ENCODE data around the gene EXOC3L4.
A peak's percentile ranks its signal among the peaks of the same experiment; 100 is the strongest.

EXOC3L4 gene

DNA sequence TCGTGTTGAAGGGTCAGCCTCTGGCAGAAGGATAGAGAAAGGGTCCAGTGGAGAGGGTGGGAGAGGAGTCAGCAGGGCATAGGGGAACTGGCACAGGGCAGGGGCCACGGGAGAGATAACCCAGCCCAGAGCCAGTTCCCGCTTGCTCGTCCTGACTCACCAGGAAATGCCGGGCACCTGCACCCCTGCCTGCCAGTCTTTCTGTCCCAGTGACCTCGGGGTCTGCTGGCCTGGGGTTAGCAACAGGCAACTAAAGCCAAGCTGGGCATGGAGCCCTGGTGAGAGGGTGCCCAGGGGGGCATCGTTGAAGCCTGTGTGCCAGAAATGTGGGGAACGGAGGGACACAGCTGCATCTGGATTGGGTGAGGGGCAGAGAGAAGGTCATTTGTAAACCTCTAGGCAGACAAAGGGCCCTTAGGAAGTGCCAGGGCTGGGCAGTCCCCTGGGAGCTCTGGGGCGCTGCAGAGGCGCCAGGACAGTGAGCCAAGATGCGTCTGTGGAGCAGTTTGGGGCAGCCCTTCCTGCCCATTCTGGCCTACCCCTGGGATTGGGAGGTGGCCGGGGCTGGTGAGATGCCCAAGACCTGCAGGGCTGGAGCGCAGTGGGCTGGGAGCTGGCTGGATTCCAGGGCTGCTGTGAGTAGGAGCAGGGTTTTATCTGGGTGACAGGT lies 34.2 kb downstream of the EXOC3L4 start:
- no peak for DNase-seq (ENCODE audit: low read depth)
- no peak overlapping the region for H3K4me3 ChIP-seq (ENCODE audit: low read depth, low read length)
- TF ChIP-seq, protein P1, sequence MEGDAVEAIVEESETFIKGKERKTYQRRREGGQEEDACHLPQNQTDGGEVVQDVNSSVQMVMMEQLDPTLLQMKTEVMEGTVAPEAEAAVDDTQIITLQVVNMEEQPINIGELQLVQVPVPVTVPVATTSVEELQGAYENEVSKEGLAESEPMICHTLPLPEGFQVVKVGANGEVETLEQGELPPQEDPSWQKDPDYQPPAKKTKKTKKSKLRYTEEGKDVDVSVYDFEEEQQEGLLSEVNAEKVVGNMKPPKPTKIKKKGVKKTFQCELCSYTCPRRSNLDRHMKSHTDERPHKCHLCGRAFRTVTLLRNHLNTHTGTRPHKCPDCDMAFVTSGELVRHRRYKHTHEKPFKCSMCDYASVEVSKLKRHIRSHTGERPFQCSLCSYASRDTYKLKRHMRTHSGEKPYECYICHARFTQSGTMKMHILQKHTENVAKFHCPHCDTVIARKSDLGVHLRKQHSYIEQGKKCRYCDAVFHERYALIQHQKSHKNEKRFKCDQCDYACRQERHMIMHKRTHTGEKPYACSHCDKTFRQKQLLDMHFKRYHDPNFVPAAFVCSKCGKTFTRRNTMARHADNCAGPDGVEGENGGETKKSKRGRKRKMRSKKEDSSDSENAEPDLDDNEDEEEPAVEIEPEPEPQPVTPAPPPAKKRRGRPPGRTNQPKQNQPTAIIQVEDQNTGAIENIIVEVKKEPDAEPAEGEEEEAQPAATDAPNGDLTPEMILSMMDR (IDR thresholded peaks at IDR 0.05; ENCODE audit: control insufficient read depth, extremely low read depth, insufficient read depth), result no peak

DNA sequence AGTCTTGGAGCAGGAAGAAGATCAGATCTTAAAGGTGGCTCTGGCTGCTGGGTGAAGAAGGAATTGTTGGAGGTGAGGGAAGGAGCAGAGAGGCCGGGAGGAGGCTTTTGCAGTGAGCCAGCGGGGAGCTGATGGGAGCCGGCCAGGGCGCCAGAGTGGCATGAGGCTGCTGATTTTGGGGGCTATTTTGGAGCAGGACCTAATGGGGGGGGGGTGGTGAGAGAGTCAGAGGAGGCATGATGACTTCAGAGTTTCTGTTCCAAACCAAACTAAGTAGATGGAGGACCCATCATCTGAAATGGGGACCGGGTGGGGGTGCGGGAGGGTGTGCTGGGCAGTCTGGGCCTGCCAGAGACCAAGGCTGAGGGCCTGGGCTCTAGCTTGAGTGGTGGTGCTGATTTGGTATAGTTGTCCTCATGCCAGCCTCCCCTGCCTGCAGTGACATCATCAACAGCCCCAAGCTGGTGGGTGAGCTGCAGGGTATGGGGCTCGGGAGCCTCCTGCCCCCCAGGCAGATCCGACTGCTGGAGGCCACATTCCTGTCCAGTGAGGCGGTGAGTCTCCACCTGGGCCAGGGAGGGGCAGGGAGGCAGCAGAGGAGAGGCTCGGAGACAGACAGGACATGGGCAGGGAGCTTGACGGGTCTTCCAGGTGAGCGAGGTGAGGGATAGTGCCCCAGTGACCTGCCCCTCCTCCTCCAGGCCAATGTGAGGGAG lies 34.9 kb downstream of the EXOC3L4 start:
- H3K4me3 ChIP-seq (ENCODE audit: low read depth, low read length), result no peak overlapping the region
- TF ChIP-seq, protein P1 (IDR thresholded peaks at IDR 0.05; ENCODE audit: control insufficient read depth, extremely low read depth, insufficient read depth), result no peak
- DNase-seq (ENCODE audit: low read depth), result no peak

DNA sequence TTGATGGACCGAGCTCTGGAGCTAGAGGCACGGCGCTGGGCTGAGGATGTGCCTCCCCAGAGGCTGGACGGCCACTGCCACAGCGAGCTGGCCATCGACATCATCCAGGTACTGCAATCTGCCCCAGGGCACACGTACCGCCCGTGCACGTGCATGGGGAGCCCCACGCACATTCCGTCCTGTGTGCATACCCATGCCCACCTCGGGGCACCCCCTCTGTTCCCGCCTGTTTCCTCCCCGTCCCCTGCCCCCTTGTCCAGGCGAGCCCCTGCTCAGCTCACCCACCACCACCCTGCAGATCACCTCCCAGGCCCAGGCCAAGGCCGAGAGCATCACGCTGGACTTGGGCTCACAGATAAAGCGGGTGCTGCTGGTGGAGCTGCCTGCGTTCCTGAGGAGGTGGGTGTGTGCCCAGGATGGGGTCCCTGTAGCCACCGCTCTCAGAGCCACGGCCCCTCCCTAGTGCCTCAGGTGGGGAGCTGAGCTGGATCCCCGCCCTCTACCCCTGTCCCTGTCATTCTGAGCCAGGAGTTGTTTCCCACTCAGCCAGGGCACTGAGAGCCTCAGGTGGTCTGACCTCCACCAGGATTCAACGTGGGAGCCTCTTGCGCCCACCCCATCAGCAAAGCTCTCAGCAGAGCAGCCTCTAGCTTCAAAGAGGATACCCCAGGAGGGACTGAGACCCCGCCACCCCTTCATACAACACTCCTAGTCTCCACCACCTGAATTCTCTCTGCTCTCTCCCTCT lies 35.7 kb downstream of the EXOC3L4 start:
- no peak for DNase-seq (ENCODE audit: low read depth)
- H3K4me3 ChIP-seq (ENCODE audit: low read depth, low read length), result no peak overlapping the region
- TF ChIP-seq, protein P1 (IDR thresholded peaks at IDR 0.05; ENCODE audit: control insufficient read depth, extremely low read depth, insufficient read depth), result no peak

DNA sequence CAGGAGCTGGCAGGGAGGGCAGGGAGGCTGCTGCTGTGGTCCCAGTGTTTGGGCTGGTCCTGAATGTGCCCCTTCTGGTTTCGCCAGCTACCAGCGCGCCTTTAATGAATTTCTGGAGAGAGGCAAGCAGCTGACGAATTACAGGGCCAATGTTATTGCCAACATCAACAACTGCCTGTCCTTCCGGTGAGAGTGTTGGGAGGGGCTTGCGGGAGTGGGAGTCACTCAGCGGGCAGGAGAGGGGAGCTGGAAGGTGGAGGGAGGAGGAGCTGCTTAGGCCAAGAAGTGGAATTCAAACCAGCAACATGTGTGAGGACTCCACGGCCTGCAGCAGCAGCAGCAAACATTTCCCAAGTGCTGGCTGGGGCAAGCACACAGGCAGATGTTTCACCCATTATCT lies 36.4 kb downstream of the EXOC3L4 start:
- TF ChIP-seq, protein P1 (IDR thresholded peaks at IDR 0.05; ENCODE audit: control insufficient read depth, extremely low read depth, insufficient read depth), result no peak
- DNase-seq (ENCODE audit: low read depth), result peak; percentile 38

DNA sequence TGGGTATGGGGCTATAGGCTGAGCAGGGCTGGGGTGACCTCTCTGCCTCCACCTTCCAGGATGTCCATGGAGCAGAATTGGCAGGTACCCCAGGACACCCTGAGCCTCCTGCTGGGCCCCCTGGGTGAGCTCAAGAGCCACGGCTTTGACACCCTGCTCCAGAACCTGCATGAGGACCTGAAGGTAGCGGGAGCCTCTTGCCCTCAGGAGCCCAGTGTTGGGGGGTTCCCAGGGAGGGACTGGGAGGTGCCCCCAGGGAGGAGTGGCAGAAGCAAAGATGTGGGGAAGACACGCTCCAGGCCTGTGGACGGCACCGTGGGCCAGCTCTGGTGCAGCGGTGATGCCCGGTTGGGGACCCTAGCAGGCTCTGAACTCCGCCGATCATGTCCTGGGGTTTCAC lies 37.1 kb downstream of the EXOC3L4 start:
- H3K4me3 ChIP-seq (ENCODE audit: low read depth, low read length), result no peak overlapping the region
- DNase-seq (ENCODE audit: low read depth), result no peak
- TF ChIP-seq, protein P1 (IDR thresholded peaks at IDR 0.05; ENCODE audit: control insufficient read depth, extremely low read depth, insufficient read depth), result no peak

More for the DNA sequence above, 36.4 kb downstream of the EXOC3L4 start:
- no peak overlapping the region for H3K4me3 ChIP-seq (ENCODE audit: low read depth, low read length)

DNA sequence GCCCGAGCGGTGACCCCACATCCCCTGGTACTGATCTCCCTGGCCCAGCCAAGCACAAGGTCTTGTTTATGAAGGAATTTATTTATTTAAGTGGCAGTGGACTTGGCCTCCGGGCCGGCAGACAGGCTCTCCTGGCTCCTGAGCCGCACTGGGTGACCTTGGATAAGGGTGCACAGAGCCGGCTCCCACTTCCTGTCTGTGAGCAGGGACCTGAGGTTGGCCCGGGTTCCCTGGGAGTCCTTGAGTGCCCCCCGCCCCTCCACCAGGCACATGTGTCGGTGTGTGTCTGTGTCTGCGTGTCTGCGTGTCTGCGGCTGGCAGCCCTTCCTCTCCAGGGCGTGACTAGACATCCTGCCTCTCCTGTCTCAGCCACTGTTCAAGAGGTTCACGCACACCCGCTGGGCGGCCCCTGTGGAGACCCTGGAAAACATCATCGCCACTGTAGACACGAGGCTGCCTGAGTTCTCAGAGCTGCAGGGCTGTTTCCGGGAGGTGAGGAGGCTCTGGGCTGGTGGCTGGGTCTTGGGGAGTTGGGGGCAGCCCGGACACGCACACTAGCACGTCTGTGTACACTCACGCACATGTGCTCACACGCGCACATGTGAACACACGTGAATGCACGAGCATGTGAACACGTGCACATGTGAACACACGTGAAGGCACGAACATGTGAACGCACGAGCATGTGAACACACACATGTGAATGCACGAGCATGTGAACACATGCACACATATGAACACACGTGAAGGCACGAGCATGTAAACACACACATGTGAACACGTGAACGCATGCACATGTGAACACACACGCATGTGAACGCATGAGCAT lies 38.1 kb downstream of the EXOC3L4 start:
- DNase-seq (ENCODE audit: low read depth), result no peak
- TF ChIP-seq, protein P1 (IDR thresholded peaks at IDR 0.05; ENCODE audit: control insufficient read depth, extremely low read depth, insufficient read depth), result no peak
- H3K4me3 ChIP-seq (ENCODE audit: low read depth, low read length), result no peak overlapping the region
